ENCODE data around the gene OSGEP.
"Not testable (repeated sequence)": the region's sequence is repeated elsewhere in the genome, so short reads cannot be mapped to it uniquely, and the experiment has no call there.

OSGEP gene

DNA sequence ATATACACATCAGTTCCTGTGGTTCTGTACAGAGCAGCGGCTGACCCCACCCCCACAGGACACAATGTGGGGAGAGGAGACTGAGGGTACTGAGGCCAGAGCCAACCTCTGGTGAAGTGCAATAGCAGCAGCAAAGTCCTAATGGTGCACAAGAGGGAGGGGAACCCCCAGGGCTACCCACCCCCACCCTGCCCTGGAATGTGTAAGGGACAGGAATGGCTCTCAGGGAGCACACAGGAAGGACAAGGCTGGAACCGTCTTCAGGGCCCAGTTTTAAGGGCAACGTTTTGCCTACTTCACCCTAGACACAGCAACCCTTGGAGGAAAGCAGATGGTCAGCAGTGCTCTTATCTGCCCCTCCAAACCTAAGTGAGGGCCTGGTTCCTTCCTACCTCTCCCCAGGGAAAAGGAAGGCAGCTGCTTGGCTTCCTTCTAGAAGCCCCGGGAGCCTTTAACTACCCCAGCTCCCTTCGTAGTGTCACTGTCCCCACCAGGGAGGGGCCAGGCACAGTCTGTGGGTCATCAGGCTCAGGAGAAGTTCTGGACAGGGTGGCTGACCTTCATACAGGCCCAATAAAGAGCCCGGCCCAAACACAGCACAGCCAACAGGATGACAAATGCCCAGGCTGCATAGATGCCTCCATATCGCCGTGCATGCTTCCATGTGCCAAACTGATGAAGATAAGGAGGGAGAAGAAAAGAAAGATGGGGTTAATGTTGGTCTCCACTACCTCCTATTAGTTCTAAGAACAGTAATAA, 3.6 kb upstream of the OSGEP start:
- Histone ChIP-seq H3K27me3 (replicated peaks; ENCODE audit: control insufficient read depth, insufficient read depth, low read length) (no peaks in the 10 kb centered on the region), H3K36me3 (ENCODE audit: control insufficient read depth, insufficient read depth, low read length) (peaks cover 20% of the 10 kb centered on the region), H3K4me3 (replicated peaks; ENCODE audit: low read depth, low read length) (no peak overlapping the region)
- DNase-seq (ENCODE audit: extremely low read depth, insufficient read length) = no peak
- TF ChIP-seq, protein P1, sequence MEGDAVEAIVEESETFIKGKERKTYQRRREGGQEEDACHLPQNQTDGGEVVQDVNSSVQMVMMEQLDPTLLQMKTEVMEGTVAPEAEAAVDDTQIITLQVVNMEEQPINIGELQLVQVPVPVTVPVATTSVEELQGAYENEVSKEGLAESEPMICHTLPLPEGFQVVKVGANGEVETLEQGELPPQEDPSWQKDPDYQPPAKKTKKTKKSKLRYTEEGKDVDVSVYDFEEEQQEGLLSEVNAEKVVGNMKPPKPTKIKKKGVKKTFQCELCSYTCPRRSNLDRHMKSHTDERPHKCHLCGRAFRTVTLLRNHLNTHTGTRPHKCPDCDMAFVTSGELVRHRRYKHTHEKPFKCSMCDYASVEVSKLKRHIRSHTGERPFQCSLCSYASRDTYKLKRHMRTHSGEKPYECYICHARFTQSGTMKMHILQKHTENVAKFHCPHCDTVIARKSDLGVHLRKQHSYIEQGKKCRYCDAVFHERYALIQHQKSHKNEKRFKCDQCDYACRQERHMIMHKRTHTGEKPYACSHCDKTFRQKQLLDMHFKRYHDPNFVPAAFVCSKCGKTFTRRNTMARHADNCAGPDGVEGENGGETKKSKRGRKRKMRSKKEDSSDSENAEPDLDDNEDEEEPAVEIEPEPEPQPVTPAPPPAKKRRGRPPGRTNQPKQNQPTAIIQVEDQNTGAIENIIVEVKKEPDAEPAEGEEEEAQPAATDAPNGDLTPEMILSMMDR (IDR thresholded peaks at IDR 0.05; ENCODE audit: insufficient read depth, low read length, poor library complexity, severe bottlenecking) = no peak

DNA sequence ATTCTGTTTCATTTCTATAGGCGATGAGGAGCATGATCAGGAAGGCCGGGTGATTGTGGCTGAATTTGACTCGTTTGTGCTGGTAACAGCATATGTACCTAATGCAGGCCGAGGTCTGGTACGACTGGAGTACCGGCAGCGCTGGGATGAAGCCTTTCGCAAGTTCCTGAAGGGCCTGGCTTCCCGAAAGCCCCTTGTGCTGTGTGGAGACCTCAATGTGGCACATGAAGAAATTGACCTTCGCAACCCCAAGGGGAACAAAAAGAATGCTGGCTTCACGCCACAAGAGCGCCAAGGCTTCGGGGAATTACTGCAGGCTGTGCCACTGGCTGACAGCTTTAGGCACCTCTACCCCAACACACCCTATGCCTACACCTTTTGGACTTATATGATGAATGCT, 2.4 kb upstream of the OSGEP start:
- Histone ChIP-seq H3K4me3 (replicated peaks; ENCODE audit: low read depth, low read length) (no peak overlapping the region), H3K27me3 (replicated peaks; ENCODE audit: control insufficient read depth, insufficient read depth, low read length) (no peaks in the 10 kb centered on the region), H3K36me3 (ENCODE audit: control insufficient read depth, insufficient read depth, low read length) (peaks cover 21% of the 10 kb centered on the region)
- no peak for DNase-seq (ENCODE audit: extremely low read depth, insufficient read length)
- TF ChIP-seq, protein P1 (IDR thresholded peaks at IDR 0.05; ENCODE audit: insufficient read depth, low read length, poor library complexity, severe bottlenecking) = no peak

DNA sequence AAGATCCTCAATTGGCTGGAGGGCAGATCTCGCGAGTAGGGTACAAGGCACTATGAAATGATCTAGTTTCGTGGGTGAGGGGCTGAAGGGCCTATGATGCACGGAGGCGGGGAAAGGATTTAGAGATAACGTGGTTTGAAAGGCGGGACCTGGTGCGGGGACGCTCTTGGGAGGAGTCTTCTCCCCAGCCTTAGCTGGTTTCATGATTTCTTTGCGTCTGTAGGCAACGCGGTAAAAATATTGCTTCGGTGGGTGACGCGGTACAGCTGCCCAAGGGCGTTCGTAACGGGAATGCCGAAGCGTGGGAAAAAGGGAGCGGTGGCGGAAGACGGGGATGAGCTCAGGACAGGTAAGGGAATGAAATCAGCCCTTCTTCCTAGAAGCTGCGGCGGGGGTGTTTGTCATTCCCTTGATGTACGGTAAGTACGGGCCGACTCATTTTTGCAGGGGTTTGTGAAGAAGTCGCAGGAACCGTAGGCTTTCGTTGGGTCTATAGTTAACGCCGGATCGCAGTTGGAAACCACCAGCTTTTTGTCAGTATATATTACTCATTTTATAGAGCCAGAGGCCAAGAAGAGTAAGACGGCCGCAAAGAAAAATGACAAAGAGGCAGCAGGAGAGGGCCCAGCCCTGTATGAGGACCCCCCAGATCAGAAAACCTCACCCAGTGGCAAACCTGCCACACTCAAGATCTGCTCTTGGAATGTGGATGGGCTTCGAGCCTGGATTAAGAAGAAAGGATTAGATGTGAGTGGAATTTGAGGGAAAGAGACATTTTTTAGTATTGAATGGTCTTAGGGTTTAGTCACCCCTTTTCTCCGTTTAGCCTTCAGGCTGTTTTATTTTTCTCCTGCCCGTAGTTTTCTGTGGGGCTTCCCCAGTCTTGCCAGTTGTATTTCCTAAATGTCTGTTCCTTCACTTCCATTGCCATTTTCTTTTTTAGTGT, 1.0 kb upstream of the OSGEP start:
- H3K4me3 ChIP-seq (replicated peaks; ENCODE audit: low read depth, low read length) = peak overlapping the region; percentile 83
- TF ChIP-seq, protein P1 (IDR thresholded peaks at IDR 0.05; ENCODE audit: insufficient read depth, low read length, poor library complexity, severe bottlenecking) = no peak
- no peak for DNase-seq (ENCODE audit: extremely low read depth, insufficient read length)
- peaks cover 23% of the 10 kb centered on the region for H3K36me3 ChIP-seq (ENCODE audit: control insufficient read depth, insufficient read depth, low read length)
- no peaks in the 10 kb centered on the region for H3K27me3 ChIP-seq (replicated peaks; ENCODE audit: control insufficient read depth, insufficient read depth, low read length)

DNA sequence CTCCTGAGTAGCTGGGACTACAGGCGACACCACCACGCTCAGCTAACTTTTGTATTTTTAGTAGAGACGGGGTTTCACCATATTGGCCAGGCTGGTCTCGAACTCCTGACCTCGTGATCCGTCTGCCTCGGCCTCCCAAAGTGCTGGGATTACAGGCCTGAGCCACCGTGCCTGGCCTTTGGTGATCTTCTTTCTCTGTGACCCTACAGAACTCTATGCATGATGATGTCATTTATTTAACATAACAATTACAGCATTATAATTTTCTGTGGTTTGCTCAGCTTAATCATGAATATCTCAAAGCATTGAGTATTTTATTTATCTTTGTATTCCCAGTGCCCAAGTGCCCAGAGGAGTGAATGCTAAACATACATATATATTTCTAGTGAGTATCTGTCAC, 1.8 kb downstream of the OSGEP start:
- DNase-seq (ENCODE audit: extremely low read depth, insufficient read length); H3K27me3 ChIP-seq (replicated peaks; ENCODE audit: control insufficient read depth, insufficient read depth, low read length); H3K4me3 ChIP-seq (replicated peaks; ENCODE audit: low read depth, low read length): not testable (repeated sequence)
- peaks cover 24% of the 10 kb centered on the region for H3K36me3 ChIP-seq (ENCODE audit: control insufficient read depth, insufficient read depth, low read length)

DNA sequence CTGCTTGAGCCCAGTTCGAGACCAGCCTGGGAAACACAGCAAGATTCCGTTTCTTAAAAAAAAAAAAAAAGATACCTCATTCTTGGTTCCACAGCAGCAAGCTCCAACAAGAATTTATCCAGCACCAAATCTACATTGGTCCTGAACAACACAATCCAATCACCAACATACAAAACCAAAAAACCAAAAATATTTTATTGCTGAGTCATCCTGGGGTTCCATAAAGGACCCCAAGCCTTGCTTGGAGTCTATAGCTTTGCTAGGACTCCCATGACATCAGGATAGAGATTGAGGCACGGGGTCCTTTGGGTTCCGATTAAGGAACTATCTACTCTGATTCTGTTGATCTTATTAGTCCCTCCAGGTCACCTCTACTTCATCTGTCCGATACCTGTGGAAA, 7.7 kb downstream of the OSGEP start:
- no peak overlapping the region for H3K4me3 ChIP-seq (replicated peaks; ENCODE audit: low read depth, low read length)
- no peaks in the 10 kb centered on the region for H3K27me3 ChIP-seq (replicated peaks; ENCODE audit: control insufficient read depth, insufficient read depth, low read length)
- DNase-seq (ENCODE audit: extremely low read depth, insufficient read length) = no peak
- peaks cover 25% of the 10 kb centered on the region for H3K36me3 ChIP-seq (ENCODE audit: control insufficient read depth, insufficient read depth, low read length)
- TF ChIP-seq, protein P1 (IDR thresholded peaks at IDR 0.05; ENCODE audit: insufficient read depth, low read length, poor library complexity, severe bottlenecking) = no peak

DNA sequence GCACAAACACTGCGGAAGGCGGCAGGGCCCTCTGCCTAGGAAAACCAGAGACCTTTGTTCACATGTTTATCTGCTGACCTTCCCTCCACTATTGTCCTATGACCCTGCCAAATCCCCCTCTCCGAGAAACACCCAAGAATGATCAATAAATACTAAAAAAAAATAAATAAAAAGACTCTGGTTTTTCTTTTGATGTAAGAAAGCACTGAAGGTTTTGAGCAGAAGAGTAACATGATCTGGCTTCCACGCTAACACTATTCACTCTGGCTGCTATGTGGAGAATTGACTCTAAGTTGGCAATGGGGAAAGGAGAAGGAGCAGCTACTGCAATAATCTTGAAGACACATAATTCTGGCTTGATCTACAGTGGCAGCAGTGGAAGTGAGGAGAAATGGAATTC, 11.0 kb downstream of the OSGEP start:
- H3K4me3 ChIP-seq (replicated peaks; ENCODE audit: low read depth, low read length); H3K27me3 ChIP-seq (replicated peaks; ENCODE audit: control insufficient read depth, insufficient read depth, low read length); DNase-seq (ENCODE audit: extremely low read depth, insufficient read length): not testable (repeated sequence)
- H3K36me3 ChIP-seq (ENCODE audit: control insufficient read depth, insufficient read depth, low read length) = peaks cover 16% of the 10 kb centered on the region
